GM18907 (cell line): ENCODE data around the gene GPC6.

Experiments
- ATAC-seq: cut with Tn5 transposase; IDR thresholded peaks from one replicate; pipeline ENCODE4 v1.9.1; 2021; ENCODE audit warnings: mild to moderate bottlenecking, moderate library complexity; ENCODE audit not compliant: unreplicated experiment

The GPC6 gene

GRCh38 chr13:94138831-94139230 is 912.2 kb downstream of the GPC6 start:
- no peak for ATAC-seq

GRCh38 chr13:94139393-94139995 is 912.9 kb downstream of the GPC6 start:
- no peak for ATAC-seq

- no peak for ATAC-seq
Observed at GRCh38 chr13:94140027-94140426, 913.4 kb downstream of the GPC6 start.

- no peak for ATAC-seq
Observed at GRCh38 chr13:94140511-94140910, 913.9 kb downstream of the GPC6 start.

GRCh38 chr13:94143624-94144350 is 917.2 kb downstream of the GPC6 start:
- ATAC-seq, result no peak

GRCh38 chr13:94145966-94146365 is 919.4 kb downstream of the GPC6 start:
- ATAC-seq, result no peak

- no peak for ATAC-seq
Observed at GRCh38 chr13:94153586-94153985, 927.0 kb downstream of the GPC6 start.

GRCh38 chr13:94154367-94154766 is 927.8 kb downstream of the GPC6 start:
- ATAC-seq, result no peak

- no peak for ATAC-seq
Observed at GRCh38 chr13:94157705-94158218, 931.2 kb downstream of the GPC6 start.

GRCh38 chr13:94160875-94161274 is 934.3 kb downstream of the GPC6 start:
- ATAC-seq, result no peak

GRCh38 chr13:94162289-94162688 is 935.7 kb downstream of the GPC6 start:
- ATAC-seq, result no peak

GRCh38 chr13:94163535-94163934 is 936.9 kb downstream of the GPC6 start:
- ATAC-seq, result no peak

GRCh38 chr13:94168783-94169453 is 942.3 kb downstream of the GPC6 start:
- no peak for ATAC-seq

- no peak for ATAC-seq
Observed at GRCh38 chr13:94169454-94170144, 943.0 kb downstream of the GPC6 start.

GRCh38 chr13:94170145-94170571 is 943.6 kb downstream of the GPC6 start:
- no peak for ATAC-seq

GRCh38 chr13:94172416-94172815 is 945.8 kb downstream of the GPC6 start:
- ATAC-seq, result no peak

- ATAC-seq, result no peak
Observed at GRCh38 chr13:94173312-94173854, 946.8 kb downstream of the GPC6 start.

GRCh38 chr13:94174009-94174408 is 947.4 kb downstream of the GPC6 start:
- no peak for ATAC-seq

- ATAC-seq, result no peak
Observed at GRCh38 chr13:94175076-94175475, 948.5 kb downstream of the GPC6 start.

- ATAC-seq, result no peak
Observed at GRCh38 chr13:94176561-94176960, 950.0 kb downstream of the GPC6 start.

GRCh38 chr13:94177041-94177440 is 950.4 kb downstream of the GPC6 start:
- no peak for ATAC-seq
